Measurements from ENCODE around the gene RNLS. TPM values are rescaled to one million over a fixed set of nuclear protein-coding genes. Genes with fewer than 3 reads are reported as not detected.
A peak's percentile ranks its signal among the peaks of the same experiment; 100 is the strongest.

The RNLS gene
- total and polyA plus RNA-seq, 2 donors from 2014 or later, result 19.5 to 21.1 TPM

DNA sequence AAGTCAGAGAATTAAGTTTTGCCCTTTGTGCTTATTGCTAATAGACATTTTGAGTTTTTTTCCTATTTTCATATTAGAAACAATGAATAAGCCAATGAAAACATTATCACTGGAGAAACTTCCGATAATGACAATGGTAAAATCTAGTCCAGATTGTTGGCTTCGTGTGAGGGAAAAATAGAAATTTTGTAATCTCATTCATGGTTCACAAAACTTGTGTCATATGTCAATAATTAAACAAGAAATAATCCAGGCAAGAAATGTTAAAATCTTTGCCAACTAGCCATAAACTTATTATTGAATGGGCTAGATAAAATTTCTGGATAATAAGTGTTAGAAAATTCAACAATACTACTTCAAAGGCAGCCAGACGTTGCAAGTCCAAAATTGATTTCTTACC, 36.6 kb downstream of the RNLS start:
- H3K9ac ChIP-seq (ENCODE audit: low read length in 3 of 3), result no peak overlapping the region
- TF ChIP-seq, protein P1, sequence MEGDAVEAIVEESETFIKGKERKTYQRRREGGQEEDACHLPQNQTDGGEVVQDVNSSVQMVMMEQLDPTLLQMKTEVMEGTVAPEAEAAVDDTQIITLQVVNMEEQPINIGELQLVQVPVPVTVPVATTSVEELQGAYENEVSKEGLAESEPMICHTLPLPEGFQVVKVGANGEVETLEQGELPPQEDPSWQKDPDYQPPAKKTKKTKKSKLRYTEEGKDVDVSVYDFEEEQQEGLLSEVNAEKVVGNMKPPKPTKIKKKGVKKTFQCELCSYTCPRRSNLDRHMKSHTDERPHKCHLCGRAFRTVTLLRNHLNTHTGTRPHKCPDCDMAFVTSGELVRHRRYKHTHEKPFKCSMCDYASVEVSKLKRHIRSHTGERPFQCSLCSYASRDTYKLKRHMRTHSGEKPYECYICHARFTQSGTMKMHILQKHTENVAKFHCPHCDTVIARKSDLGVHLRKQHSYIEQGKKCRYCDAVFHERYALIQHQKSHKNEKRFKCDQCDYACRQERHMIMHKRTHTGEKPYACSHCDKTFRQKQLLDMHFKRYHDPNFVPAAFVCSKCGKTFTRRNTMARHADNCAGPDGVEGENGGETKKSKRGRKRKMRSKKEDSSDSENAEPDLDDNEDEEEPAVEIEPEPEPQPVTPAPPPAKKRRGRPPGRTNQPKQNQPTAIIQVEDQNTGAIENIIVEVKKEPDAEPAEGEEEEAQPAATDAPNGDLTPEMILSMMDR (IDR thresholded peaks at IDR 0.05; ENCODE audit: borderline replicate concordance, extremely low read depth, insufficient read depth), result no peak
- DNase-seq (no peak), FAIRE-seq (peak; percentile 78)
- no peak overlapping the region for H3K27ac ChIP-seq (ENCODE audit: low read depth in 2 of 2, low read length in 2 of 2)
- intact Hi-C loops (cut with DNase I), result no loop called here
- H3K9me3 ChIP-seq (ENCODE audit: control insufficient read depth in 2 of 3, insufficient read depth in 1 of 3, low read length in 3 of 3), result no peaks in the 10 kb centered on the region
- H3K36me3 ChIP-seq (ENCODE audit: control insufficient read depth in 2 of 3, insufficient read depth in 3 of 3, low read length in 3 of 3), result no peaks in the 10 kb centered on the region
- H3K4me1 ChIP-seq (ENCODE audit: control insufficient read depth in 2 of 3, insufficient read depth in 2 of 3, low read depth in 1 of 3, low read length in 3 of 3), result no peaks in the 10 kb centered on the region
- no peaks in the 10 kb centered on the region for H3K27me3 ChIP-seq (ENCODE audit: control insufficient read depth, insufficient read depth, low read length)
- no peak overlapping the region for H3K4me3 ChIP-seq (ENCODE audit: low read length in 3 of 3)

DNA sequence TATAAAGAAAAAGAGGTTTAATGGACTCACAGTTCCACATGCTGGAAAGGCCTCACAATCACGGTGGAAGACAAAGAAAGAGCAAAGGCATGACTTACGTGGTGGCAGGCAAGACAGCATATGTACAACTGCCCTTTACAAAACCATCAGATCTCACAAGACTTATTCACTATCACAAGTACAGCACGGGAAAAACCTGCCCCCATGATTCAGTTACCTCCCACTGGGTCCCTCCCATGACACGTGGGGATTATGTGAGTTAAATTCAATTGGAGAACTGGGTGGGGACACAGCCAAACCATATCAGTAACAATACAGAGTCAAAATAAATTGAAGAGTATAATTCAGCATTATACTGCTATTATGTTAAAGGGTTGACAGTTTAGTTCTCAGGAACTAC, 37.8 kb downstream of the RNLS start:
- Histone ChIP-seq H3K4me1 (ENCODE audit: control insufficient read depth in 2 of 3, insufficient read depth in 2 of 3, low read depth in 1 of 3, low read length in 3 of 3) (no peaks in the 10 kb centered on the region), H3K27me3 (ENCODE audit: control insufficient read depth, insufficient read depth, low read length) (no peaks in the 10 kb centered on the region), H3K9ac (ENCODE audit: low read length in 3 of 3) (no peak overlapping the region), H3K27ac (ENCODE audit: low read depth in 2 of 2, low read length in 2 of 2) (no peak overlapping the region), H3K4me3 (ENCODE audit: low read length in 3 of 3) (no peak overlapping the region), H3K9me3 (ENCODE audit: control insufficient read depth in 2 of 3, insufficient read depth in 1 of 3, low read length in 3 of 3) (no peaks in the 10 kb centered on the region), H3K36me3 (ENCODE audit: control insufficient read depth in 2 of 3, insufficient read depth in 3 of 3, low read length in 3 of 3) (no peaks in the 10 kb centered on the region)
- DNase-seq (no peak), FAIRE-seq (no peak)
- TF ChIP-seq, protein P1 (IDR thresholded peaks at IDR 0.05; ENCODE audit: borderline replicate concordance, extremely low read depth, insufficient read depth), result no peak
- intact Hi-C loops (cut with DNase I), result no loop called here

DNA sequence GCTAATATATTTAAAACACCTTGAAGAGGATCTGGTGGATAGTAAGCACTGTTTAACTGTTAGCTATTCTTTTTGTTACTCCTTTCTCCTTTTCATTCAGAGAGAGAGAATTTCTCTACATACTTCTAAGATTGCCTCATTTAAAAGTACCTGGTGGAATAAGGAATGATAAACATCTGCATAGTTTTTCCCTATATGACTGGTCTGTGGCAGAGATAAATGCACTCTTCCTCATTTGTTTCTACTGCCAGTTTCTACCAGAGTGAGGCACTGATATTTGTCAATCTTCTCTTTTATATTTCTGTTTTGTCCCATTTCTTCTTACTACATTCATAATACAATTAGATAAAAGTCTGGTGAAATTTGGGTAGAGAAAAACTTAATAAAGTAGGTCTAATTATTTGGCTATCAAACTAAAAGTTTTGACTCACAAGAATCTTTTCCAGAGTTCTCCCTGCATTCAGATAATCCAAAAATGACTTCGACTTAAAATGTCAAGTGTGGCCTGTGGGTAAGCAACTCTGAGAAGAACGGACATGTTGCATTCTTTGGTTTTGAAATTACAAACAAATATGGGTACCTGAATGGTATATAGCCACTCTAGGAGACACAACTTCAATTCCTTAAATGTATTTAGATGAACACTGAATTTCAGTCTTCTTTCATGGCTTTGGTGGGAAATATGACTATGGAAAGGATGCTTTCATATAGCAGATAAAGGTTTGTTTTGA, 38.8 kb downstream of the RNLS start:
- Histone ChIP-seq H3K27me3 (ENCODE audit: control insufficient read depth, insufficient read depth, low read length) (no peaks in the 10 kb centered on the region), H3K4me3 (ENCODE audit: low read length in 3 of 3) (no peak overlapping the region), H3K36me3 (ENCODE audit: control insufficient read depth in 2 of 3, insufficient read depth in 3 of 3, low read length in 3 of 3) (no peaks in the 10 kb centered on the region), H3K9me3 (ENCODE audit: control insufficient read depth in 2 of 3, insufficient read depth in 1 of 3, low read length in 3 of 3) (no peaks in the 10 kb centered on the region), H3K9ac (ENCODE audit: low read length in 3 of 3) (no peak overlapping the region), H3K27ac (ENCODE audit: low read depth in 2 of 2, low read length in 2 of 2) (no peak overlapping the region), H3K4me1 (ENCODE audit: control insufficient read depth in 2 of 3, insufficient read depth in 2 of 3, low read depth in 1 of 3, low read length in 3 of 3) (no peaks in the 10 kb centered on the region)
- TF ChIP-seq, protein P1 (IDR thresholded peaks at IDR 0.05; ENCODE audit: borderline replicate concordance, extremely low read depth, insufficient read depth), result no peak
- intact Hi-C loops (cut with DNase I), result no loop called here
- DNase-seq (no peak), FAIRE-seq (no peak)
